Hematopoietic multipotent progenitor cell treated with erythropoietin and hydrocortisone succinate and interleukin-3 and kit ligand, for 17 days (in vitro differentiated cells): Measurements from ENCODE around the gene DLGAP1.

Experiments
- DNase-seq: peaks from one replicate; pipeline ENCODE4 v3.0.0-alpha.2; 2015; ENCODE audit warnings: low spot score

The DLGAP1 gene

DNA sequence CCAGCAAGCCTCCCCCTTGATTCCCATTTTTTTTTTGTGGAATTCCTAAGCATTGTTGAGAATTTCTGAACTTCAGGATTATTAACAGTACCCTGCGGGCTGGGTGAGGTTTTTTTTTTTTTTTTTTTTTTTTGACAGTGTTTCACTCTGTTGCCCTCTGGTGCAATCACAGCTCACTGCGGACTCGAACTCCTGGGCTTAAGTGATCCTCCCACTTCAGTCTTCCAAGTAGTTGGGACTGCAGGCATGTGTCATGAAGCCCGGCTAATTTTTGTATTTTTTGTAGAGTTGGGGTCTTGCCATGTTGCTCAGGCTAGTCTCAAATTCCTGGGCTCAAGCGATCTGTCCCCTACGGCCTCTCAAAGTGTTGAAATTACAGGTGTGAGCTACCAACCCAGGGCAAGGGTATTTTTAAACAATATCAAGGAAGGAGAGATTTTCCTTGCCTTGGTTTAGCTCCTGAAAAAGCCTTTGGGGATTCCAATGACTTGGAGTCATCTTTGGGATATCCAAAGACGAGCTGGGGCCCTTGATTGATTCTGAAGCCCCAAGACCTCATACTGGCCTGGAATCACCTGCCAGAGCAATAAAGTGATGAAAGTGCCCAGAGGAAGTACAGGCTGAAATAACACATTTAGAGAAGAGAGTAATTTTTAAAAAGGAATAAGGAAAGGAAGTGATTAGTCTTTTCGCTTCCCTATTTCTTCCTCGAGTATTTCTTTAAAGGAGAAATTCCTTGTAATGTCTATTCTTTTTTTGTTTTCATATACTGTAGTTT is 764.9 kb downstream of the DLGAP1 start:
- no peak for DNase-seq

DNA sequence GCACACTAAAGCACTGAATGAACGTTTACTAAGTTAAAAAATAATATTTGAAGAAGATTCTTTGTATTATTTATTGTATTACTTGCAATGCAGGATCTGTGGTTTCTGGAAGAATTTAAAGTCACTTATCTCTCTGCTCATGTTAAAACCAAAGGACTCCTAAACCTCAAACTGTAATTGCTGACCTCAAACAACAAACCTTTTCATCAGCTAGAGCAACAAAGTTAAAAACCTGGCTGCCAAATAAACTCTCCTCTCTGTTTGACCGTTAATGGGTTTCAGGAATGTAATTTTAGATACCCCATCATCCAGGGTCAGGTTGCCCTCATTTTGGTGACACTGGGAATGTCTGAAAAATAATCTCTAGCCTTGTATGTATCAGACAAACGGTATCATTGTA is 766.0 kb downstream of the DLGAP1 start:
- no peak for DNase-seq

DNA sequence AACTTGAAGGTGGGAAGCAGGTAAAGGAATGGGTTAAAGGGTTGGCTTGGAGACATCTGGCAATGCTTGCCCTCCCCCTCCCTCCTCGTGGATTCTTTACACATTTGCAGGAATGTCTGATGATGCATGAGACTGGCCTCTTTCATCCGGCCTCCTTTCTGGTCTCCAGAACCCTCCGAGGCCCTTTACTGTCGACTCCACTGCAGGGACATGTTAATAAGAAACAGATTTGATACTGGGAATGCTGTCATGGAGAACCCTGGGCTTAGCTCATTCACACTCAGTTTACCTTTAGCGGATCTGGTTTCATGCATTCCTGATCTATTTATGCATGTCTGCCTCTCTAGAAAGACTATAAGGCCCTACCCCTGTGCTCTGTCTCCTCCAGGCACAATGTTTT is 766.4 kb downstream of the DLGAP1 start:
- no peak for DNase-seq

DNA sequence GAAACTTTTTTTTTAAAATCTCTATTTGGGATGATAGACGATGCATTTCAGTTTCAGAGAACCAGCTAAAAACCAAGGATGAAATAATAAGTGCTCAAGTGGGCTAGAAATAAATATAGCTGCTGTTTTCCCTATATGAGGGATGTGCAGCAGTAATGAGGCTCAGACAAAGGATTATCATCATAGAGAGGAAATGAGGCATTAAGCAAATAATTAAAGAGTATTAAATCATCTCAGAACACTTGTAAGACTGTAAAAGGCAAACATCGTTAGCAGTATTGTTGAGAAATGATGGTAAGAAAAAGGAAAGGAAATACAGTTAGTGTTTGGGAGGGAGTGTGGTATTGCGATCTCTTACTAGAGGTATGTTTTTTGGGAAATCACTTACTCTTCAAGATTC is 771.6 kb downstream of the DLGAP1 start:
- DNase-seq: no peak

DNA sequence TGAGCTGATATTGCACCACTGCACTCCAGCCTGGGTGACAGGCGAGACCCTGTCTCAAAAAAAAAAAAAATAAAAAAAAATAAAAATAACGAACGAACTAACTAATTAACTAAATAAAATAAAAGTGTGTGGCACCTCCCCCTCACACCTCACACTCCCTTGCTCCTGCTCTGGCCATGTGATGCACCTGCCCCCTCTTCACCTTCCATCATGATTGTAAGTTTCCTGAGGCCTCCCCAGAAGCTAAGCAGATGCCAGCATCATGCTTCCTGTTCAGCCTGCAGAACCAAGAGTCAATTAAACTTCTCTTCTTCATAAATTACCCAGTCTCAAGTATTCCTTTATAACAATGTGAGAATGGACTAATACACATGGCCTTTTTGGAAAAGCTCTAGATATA is 773.0 kb downstream of the DLGAP1 start:
- DNase-seq: no peak

DNA sequence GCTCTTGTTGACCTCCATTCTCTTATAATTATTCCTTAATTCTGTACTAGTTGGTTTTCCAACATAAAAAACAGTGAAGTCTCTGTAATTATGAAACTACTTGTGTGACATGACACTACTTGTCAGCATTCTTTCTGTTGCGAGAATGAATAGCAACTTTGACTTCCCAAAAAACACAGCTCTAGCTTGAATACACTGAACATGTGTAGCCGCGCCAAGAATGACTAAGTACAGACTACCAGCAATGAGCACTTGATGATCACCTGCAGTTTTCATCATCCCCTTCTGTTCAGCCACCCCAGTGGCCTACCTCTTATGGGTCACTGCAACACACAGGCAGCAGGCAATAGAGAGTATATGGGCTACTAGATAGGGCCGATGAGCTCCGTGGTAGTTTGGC is 775.9 kb downstream of the DLGAP1 start:
- DNase-seq: no peak

DNA sequence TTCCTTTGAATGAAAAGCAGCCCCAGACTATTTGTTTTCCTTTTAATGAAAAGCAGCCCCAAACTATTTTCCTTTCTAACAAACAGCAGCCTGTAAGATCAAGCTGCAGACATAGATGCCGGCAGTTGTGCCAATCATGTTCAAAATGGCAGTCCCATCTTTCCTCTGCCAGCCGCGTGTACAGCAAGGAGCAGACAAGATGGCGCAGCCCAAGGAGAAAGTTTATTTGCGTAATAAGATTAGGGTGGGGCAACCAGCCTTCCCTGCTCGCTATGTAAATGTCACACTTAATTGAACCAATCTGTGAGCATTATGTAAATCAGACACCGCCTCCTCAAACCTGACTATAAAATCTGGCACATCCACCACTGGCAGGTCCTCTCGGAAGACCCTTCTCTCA is 779.1 kb downstream of the DLGAP1 start:
- no peak for DNase-seq

DNA sequence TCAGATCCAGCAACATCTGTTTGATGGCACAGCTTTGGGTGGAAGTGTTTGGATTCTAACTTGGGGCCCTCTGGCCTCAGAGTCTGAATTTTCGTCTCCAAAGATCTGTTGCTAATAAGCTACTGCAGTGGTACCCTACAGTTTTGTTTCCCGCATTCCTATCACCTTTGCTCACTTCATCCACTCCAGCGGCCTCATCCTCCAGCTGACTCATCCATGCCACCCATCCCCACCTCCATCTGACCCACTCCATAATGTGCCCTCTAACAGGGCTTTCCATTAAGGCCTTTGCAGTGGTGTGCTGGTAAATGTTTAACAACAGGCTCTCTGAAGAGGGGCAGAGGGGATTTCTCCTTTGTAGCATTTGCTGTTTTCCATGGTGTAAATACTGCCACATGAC is 779.7 kb downstream of the DLGAP1 start:
- no peak for DNase-seq

DNA sequence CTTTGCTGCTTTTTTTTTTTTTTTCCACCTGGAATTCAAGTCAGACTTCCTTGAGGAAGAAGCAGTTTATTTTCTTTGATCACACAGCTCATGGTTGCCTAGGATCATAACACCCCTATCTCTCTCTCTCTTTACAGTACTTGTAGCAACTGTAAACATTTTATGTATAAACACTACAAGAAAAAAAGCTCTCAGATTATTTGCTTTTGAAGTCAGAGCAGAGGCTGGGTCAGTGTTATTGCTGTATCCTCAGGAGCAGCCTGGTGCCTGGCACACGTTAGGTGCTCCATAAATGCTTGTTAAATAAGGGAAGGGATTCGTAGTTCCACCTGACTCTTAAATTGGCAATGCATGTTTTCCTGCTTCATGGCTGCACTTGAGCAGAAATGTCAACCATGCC is 783.9 kb downstream of the DLGAP1 start:
- no peak for DNase-seq

DNA sequence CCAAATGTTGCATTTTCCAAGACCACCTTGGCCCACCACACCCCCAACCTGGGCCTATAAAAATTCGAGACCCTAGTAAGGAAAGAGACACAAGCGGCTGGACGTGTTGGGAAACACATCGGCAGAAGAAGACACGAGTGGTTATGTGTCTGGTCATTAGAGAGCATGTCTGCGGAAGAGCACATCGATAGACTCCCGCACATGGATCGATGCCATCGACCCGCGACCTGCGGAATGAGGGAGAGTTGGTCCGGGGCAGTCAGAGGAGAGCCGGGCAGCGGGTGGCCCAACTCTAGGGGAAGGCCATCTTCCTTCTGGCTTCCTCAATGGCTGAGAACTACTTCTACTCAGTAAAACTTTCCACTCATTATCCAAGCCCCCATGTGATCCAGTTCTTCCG is 785.7 kb downstream of the DLGAP1 start:
- no peak for DNase-seq

DNA sequence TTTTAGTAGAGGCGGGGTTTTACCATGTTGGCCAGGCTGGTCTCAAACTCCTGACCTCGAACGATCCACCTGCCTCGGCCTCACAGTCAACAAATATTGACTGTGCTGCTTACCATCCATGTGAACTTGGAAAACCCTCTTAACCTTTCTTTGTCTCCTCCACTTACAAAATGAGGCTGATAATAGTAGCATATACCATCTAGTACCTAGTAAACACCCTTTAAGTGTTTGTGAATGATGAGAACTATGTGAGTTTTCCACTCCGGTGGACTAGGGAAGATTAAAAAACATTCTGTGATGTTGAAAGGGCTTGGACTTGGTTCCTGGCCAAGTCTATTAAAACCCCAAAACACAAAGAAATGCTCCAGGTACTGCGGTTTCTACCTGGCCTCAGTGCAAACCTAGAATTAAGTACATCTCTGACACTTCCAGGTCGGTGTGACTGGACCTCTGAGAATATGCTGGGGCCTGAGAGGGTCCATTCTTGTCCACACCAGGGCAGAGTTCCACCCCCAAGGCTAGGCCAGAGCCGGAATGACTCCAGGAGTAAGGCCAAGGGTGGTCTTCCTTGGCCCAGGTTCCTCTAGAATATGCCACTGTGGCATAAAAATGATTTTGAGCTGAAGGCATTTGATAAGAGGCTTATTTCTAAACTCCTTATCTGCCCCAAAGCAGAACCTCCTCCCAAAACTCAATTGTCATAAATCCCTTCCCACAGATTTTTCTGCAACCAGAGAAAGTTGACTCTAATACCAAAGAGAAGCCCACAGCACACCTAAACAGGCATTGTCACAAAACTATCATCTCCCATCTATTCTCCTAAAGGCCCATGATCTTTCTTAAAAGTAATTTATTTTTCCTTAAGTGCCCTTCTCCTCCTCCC is 787.6 kb downstream of the DLGAP1 start:
- no peak for DNase-seq

DNA sequence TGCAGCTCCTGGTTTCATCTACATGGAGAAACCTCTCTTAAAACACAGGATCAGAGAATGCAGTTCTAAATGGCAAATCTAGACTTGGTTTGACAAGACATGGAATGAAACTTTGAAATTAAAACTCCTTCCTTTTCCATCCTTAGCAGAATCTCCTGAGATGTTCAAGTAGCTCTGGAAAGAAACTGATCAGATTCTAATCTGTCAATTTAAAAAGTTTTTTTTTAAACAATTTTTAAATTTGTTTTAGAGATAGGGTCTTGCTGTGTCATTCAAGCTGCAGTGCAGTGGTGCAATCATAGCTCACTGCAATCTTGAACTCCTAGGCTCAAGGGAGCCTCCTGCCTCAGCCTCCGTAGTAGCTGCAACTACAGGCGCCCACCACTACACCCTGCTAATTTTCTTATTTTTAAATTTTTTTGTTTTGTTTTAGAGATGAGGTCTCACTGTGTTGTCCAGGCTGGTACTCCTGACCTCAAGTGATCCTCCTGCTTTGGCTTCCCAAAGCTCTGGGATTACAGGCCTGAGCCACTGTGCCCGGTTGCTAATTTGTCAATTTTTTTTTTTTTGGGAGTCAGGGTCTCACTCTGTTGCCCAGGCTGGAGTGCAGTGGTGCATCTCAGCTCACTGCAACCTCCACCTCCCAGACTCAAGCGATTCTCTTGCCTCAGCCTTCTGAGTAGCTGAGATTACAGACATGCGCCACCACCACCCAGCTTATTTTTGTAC is 788.4 kb downstream of the DLGAP1 start:
- DNase-seq: no peak

DNA sequence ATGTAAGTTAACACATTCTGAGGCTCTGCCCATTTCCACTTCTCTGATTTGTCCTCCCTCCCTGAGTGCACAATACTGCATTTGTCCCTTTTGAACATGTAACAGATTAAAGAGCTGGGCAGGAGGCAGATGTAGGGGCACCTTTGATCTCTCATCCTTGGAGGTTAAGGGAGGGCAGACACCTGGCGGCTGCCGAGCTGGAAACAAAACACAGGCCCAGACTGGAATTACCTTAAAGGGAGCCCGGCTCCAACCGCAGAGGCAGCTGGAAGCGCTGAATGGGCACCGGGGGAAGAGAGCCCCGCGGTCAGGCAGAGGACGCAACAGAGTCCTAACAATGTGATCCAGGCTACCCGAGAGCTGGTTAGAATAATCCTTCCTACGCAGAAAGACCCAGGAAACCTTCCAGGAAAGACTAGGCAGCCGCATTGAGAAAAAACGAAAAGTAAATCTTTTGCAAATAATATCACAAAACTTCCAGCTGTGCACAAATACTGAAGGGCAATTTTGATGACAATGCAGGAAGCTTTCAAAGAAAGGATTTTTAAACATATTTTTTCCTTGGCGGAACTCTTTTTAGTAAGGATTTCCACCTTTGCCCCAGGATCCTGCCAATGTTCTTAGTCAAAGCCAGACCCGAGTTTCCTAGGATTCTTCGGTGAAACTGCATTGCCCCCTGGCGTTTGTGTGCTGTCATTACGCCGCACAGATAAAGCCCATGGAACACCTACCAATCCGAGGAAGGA is 789.2 kb downstream of the DLGAP1 start:
- DNase-seq: peak; percentile 95

DNA sequence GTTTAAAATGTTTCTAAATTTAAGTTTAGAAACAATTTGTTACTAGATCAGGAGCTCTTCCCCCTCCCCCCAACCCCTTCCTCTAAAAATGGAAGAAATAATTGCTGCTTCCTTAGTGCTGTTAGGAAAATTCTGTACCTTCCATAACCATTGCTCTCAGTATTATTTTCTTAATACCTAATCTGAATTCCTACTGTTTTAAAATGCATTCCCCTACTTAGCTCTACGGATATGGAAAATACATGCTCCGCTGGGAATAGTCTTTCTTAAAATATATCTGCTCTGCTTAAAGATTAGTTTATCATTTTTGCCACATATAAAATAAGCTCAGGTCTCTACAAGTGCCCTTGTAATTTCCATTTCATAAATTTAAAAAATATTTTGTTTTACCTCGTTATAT is 789.9 kb downstream of the DLGAP1 start:
- DNase-seq: no peak

DNA sequence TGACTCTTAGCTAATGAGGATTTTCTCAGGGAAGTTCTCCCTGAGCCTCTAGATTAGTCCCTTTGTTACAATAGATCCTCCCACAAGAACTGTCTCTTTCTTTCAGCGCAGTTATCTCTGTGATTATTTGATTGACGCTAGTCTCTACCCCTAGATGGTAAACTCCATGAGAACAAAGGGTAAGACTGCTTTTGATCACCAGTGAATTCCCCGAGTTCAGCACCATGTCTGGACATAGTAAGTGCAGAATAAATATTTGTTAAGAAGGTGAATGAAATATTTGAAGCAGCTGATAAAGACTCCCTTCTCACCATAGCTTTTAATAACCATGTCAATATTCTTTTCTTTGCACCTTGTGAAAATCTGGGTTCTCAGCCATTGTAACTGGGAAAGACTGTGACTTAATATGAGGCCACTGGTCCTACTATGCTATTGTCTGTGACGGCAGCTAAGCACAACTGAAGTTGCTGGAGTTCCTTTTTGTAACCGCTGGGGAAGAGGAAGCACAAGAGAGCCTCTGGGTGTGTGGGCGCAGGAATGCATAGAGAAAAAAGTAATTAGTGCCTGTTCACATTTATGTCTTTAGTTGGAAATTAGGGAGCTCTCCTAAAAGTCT is 790.4 kb downstream of the DLGAP1 start:
- DNase-seq: peak; percentile 56

DNA sequence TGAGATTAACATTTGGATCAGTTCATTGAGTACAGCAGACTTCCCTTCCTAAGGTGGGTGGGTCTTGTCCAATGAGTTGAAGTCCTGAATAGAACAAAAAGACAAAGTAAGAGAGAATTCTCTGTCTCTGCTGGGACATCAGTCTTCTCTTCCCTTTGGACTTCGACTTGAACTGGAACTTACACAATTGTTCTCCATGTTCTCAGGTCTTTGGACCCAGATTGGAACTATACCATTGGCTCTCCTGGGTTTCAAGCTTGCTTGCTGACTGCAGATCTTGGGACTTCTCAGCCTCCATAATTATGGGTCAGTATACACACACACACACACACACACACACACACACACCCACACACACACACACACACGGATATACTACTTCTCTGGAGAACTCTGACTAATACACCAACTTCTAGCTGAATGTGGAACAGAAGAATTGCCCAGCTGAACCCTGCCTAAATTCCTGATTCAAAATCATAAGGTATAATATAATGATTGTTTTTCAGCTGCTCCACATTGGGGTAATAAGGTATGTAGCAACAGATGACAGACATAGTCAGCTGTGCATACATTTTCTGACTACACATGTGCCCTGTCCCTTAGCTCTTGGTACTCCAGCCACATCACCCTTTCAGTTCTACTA is 791.1 kb downstream of the DLGAP1 start:
- DNase-seq: peak; percentile 30

DNA sequence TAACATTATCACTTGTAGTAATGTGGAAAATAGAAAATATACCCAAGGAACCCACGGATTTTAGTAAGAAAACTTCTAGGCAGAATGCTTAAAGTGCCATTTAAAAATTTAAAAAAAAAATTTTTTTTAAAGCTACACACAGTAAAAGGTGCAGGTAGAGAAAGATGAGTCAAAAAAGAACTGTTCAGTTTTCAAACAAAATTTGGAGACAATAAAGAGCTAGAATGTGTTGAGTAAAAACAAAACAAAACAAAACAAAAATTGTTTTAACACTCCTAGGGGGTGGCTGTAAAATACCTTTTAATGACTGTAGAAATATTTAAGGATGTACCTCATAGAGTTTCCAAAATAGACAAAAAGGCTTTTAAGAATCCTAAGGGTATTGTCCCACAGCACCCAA is 793.1 kb downstream of the DLGAP1 start:
- DNase-seq: no peak

DNA sequence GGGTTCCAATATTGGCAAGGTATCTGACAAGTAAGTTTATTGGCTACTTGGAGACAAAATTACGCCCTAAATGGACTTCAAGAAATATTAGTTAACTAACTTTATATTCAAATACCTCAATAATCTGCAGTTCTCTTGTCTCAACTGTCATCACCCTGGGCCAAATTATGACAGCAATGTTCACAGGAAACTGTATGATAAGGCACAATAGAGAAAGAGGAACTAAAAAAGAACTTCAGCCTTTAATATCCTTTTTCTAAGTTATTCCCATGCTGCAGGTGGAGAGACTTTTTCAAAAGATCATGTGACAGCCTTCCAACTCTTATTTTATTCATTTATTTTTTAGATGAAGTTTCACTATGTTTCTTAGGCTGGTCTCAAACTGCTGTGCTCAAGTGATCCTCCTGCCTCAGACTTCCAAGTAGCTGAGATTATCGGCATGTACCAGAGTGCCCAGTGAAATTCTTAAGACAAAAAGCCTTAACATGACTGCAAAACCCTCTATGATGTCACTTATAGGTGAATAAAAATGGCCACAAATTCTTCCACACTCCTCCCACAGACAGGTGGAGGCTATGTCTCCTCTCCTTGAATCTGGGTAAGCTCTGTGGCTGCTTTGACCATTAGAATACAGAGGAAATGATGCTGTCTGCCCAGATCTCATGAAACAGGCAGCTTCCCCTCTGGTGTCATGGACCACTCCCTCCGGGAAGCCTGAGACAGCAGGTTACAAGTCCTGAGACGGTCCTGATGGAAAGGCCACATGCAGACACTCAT is 794.2 kb downstream of the DLGAP1 start:
- peak; percentile 62 for DNase-seq

DNA sequence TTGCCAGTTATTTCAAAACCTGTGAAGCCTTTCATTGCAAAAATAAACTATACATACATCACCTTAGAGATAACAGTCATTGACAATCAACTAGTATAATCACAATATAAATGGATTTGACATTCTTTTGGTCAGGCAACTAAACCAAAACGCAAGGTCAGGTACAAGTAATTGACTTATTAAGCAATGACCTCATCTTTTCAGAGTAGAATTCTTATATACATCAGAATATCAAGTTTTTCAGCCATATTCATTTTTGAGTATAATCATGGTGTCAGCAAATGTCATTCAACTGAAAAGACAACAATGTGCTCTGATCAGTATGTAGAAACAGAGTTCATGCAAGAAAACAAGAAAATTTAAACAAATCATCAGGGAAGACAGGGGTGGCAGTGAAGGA is 796.6 kb downstream of the DLGAP1 start:
- DNase-seq: no peak
